HK-2 (cell line): ENCODE measurements around the gene RAPGEF4.

Experiments used
- DNase-seq: peaks from one replicate; pipeline ENCODE4 v3.0.0-alpha.2; 2018; ENCODE audit not compliant: unreplicated experiment

RAPGEF4 gene

DNA sequence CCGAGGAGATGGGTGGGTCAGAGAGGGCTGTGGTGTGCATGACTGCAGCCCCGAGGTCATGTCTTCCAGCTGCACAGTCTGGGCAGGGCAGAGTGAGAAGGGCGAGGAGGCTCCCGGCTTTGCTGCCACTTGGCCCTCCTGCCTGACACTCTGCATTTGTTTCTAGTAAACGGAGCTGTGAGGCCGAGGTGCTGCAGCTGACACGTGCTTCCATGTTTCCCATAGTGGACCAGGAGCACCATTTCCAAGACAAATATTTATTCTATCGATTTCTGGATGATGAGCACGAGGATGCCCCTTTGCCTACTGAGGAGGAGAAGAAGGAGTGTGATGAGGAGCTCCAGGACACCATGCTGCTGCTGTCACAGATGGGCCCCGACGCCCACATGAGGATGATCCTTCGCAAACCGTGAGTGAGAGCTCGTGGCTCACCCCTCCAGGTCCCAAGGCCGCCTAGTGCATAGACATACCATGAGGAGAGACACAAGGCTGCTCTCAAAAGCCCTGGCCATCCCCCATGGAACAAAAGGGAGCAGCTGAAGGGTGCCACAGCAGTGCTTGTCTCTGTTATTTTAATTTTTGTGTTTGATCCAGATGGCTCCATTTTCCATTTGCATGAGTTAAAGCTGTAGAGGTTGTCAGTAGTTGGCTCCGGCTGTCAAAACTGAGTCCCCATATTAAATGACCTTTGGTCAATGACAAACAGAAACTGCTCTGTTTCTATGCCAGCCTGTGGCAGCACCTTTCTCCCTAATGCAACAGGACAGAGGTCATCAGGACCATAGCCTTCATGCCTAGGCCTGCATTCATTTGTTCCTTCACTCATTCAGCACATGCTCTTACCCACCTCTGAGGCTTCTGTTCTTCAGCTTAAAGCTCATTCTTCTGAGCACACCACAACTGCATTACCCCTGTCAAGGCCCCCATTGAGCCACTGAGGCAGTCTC lies 231.7 kb downstream of the RAPGEF4 start:
- DNase-seq: no peak

- no peak for DNase-seq
These were observed 232.4 kb downstream of the RAPGEF4 start for GRCh38 chr2:172968061-172968469.

GRCh38 chr2:172969166-172969565 lies 233.5 kb downstream of the RAPGEF4 start:
- no peak for DNase-seq

- no peak for DNase-seq
These were observed 234.0 kb downstream of the RAPGEF4 start for GRCh38 chr2:172969609-172970008.

- DNase-seq: no peak
These were observed 235.0 kb downstream of the RAPGEF4 start for GRCh38 chr2:172970660-172971059.

DNA sequence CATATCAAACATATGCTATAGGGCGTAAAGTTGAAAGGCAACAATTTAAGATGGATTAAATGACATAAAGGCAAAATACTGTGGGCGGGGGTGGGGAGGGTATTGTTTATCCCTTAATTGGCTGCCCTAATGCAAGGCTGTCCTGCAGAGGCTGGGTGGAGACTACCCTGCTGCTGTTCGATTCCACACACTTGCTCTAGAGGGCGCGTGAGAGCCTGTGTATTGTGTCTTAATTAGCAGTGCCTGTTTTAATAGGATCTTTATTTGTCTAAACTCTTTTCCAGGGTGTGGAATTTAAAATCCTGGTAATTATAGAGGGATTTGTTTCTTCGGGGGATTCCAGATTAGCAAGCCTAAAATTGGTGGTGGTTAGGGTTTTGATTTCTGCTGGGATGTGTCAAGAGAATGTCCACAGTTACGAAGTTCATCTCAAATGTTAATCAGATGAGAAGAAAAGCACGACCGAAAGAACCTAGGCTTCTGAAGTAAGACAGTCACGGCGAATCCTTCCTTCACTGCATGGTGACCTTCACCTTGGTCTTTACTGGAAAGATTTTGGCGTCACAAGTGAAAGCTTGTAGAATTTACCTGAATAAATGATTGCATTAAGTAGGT lies 236.5 kb downstream of the RAPGEF4 start:
- DNase-seq: peak; percentile 37

GRCh38 chr2:172974762-172975161 lies 239.1 kb downstream of the RAPGEF4 start:
- no peak for DNase-seq

- DNase-seq: no peak
These were observed 240.5 kb downstream of the RAPGEF4 start for GRCh38 chr2:172976116-172976515.

GRCh38 chr2:172976816-172977215 lies 241.2 kb downstream of the RAPGEF4 start:
- DNase-seq: no peak

GRCh38 chr2:172977270-172978062 lies 241.8 kb downstream of the RAPGEF4 start:
- no peak for DNase-seq

DNA sequence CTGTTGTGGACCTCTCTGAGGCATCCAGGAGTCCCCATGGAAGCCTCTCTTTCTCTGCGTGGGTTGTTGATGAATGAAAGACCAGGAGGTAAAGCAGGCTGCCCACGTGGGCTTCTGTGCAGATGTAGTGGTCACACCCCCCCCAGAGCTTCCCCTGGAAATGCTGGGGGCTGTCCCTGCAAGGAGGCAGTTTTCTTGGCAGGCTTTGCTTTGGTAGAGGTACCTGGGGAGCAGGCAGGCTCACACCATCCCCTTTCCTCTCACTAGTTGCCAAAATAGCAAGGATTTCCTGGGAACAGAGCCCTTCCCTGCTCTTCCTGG lies 242.4 kb downstream of the RAPGEF4 start:
- no peak for DNase-seq

DNA sequence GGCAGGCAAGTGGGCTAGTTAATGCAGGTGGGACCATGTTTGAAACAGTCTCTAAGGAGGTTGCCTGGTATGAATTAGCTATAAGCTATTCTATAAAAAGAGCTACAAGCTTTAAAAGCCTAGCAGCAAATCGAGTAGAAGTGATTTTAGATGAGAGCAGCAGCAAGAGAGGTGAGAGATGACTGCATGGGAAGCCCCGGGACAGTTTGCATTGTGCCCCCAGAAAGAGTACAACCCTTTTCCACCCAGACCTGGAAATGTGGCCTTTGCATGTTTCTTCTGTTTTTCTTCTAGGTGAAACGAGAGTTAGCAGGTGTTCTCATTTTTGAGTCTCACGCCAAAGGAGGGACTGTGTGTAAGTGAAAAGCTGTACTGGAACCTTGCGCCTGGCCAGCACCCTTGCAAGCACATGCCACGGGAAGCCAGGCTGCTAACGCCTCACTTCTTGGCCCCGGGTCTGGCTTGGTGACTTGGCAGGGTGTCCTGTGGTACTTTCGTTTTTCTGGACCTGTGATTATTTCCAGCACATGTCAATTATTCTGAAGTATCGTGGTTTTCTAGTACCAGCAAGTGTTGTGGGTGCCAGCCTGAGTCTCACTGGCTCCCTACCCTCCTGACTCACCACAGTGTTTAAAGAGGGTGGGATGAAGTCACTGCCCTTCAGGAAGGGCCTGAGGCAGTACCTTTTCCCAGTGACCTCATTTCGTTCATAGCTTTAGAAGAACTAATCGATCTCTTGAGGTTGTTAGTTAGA lies 249.7 kb downstream of the RAPGEF4 start:
- DNase-seq: peak; percentile 54

DNA sequence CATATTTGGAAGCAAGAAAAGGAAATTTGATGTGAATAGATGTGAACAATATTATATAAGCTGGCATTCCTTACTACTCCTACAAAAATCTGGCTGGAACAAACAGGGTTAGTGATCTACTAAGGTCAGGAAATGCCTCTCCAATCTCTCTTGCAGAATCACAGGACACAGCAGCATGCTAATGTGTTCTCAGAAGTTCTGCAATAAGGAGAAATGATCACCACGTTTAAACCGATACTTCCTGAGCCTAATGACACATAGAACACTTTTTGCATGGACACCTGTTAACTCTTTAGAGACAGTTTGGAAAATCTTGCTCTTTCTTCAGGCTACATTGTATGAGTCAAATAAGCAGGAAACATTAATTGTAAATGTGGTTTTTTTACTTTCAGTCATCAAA lies 250.4 kb downstream of the RAPGEF4 start:
- DNase-seq: no peak

GRCh38 chr2:172988728-172989127 lies 253.1 kb downstream of the RAPGEF4 start:
- no peak for DNase-seq

DNA sequence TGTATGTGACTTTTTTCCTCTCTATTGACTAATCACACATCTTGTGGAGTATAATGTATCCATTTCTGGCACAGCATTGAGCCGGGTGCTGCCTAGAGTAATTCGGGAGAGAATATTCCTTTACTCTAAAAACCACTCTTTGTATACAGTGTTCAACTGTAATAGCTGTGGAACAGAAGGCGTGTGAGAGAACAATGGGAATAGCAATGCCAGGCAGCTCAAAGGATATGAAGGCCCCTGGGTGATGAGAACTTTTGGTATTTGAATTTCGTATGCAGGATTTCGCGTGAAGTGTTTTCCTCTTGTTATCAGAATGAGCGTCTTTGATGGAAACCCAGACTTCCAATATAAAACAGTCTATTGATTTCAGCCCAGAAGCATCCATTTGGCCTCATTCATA lies 255.4 kb downstream of the RAPGEF4 start:
- no peak for DNase-seq

- DNase-seq: no peak
These were observed 257.5 kb downstream of the RAPGEF4 start for GRCh38 chr2:172993139-172993538.

- no peak for DNase-seq
These were observed 258.5 kb downstream of the RAPGEF4 start for GRCh38 chr2:172993931-172994717.

GRCh38 chr2:172994864-172995263 lies 259.2 kb downstream of the RAPGEF4 start:
- no peak for DNase-seq

- peak; percentile 30 for DNase-seq
These were observed 259.9 kb downstream of the RAPGEF4 start for GRCh38 chr2:172995323-172996244.
